Measurements from ENCODE around the gene NELFE.
"Not testable (repeated sequence)": the region's sequence is repeated elsewhere in the genome, so short reads cannot be mapped to it uniquely, and the experiment has no call there.

NELFE gene

DNA sequence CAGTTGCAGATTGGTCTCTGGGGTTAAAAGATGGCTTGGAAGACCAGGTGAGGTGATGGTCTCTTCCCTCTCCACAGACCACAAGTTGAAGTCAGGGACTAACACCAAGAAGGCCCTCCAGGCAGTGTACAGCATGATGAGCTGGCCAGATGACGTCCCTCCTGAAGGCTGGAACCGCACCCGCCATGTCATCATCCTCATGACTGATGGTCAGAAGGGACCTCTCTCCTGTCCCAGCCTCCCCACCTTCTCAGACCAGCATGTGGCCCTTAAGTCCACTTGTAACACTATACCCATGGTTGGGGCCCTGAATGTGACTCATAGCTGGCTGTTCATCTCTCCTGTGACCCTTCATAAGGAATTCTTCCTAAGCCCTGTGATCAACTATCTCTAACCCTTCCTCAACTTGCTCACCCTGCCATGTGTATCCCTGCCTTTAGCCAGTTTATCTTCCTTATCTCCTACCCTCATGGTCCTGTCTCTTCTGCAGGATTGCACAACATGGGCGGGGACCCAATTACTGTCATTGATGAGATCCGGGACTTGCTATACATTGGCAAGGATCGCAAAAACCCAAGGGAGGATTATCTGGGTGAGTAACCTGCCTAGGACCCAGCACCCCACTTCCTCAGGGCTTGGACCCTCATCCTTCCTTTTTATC is 9.9 kb downstream of the NELFE start:
- no peak for DNase-seq

DNA sequence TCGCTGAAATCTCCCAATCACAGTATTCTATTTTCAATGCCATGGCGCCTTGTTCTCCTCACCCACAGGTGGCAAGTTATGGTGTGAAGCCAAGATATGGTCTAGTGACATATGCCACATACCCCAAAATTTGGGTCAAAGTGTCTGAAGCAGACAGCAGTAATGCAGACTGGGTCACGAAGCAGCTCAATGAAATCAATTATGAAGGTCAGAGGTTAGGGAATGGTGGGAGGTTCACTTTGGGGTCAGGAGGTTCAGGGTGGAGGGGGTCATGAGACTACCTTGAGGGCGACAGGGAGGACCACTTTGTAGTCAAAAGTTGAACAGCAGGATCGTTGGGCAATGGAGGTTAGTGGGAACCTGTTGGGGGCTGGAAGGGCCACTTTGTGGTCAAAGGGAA is 10.5 kb downstream of the NELFE start:
- DNase-seq: no peak

DNA sequence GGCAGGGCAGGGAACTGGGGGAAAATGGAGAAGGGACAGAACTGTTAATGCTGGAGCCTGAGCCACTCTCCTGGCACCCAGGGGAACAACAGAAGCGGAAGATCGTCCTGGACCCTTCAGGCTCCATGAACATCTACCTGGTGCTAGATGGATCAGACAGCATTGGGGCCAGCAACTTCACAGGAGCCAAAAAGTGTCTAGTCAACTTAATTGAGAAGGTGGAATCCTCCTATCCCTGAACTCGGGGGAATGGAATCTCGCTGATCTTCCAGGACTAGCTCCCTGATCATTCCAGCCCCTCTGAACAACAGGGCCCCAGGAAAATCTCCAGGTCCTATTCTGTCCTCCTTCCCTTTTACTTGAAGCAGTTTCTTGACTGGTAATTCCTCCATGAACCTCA is 10.9 kb downstream of the NELFE start:
- DNase-seq: no peak

DNA sequence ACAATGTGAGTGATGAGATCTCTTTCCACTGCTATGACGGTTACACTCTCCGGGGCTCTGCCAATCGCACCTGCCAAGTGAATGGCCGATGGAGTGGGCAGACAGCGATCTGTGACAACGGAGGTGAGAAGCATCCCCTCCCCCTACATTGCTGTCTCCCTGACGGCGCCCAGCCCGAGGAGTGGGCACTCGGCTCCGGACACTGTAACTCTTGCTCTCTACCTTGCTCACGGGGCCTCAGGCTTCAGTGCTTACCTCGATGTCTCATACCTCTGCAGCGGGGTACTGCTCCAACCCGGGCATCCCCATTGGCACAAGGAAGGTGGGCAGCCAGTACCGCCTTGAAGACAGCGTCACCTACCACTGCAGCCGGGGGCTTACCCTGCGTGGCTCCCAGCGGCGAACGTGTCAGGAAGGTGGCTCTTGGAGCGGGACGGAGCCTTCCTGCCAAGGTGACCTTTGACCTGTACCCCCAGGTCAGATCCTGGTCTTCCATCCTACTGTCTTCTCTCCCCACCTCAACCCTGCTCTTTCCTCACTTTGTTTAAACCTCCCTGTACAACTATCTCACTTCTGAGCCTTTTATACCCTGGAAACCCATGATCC is 11.6 kb downstream of the NELFE start:
- no peak for DNase-seq

DNA sequence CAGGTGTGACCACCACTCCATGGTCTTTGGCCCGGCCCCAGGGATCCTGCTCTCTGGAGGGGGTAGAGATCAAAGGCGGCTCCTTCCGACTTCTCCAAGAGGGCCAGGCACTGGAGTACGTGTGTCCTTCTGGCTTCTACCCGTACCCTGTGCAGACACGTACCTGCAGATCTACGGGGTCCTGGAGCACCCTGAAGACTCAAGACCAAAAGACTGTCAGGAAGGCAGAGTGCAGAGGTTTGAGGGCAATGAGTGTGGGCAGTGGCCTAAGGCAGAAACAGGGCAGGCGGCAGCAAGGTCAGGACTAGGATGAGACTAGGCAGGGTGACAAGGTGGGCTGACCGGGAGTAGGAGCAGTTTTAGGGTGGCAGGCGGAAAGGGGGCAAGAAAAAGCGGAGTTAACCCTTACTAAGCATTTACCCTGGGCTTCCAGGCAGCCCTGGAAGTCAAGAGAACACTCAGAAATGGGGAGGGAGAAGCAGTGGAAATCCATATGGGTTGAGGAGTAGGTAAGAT is 12.3 kb downstream of the NELFE start:
- no peak for DNase-seq

DNA sequence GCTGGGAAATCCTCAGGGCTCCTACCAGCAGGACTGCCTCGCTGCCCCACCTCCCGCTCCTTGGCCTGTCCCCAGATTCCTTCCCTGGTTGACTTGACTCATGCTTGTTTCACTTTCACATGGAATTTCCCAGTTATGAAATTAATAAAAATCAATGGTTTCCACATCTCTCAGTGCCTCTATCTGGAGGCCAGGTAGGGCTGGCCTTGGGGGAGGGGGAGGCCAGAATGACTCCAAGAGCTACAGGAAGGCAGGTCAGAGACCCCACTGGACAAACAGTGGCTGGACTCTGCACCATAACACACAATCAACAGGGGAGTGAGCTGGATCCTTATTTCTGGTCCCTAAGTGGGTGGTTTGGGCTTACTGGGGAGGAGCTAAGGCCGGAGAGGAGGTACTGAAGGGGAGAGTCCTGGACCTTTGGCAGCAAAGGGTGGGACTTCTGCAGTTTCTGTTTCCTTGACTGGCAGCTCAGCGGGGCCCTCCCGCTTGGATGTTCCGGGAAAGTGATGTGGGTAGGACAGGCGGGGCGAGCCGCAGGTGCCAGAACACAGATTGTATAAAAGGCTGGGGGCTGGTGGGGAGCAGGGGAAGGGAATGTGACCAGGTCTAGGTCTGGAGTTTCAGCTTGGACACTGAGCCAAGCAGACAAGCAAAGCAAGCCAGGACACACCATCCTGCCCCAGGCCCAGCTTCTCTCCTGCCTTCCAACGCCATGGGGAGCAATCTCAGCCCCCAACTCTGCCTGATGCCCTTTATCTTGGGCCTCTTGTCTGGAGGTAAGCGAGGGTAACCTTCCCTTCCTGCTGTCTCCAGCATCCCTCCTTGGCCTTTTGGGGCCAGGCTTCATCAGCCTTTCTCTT is 13.0 kb downstream of the NELFE start, which contains the start of gene CFB:
Gene CFB (plus strand): TSS at position 589 of the 863 bp plus-strand sequence. CDS start 127 bp downstream, at position 716.
- no peak for DNase-seq

DNA sequence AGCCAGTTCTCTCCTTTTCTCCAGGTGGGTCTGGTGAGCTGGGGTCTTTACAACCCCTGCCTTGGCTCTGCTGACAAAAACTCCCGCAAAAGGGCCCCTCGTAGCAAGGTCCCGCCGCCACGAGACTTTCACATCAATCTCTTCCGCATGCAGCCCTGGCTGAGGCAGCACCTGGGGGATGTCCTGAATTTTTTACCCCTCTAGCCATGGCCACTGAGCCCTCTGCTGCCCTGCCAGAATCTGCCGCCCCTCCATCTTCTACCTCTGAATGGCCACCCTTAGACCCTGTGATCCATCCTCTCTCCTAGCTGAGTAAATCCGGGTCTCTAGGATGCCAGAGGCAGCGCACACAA is 13.6 kb downstream of the NELFE start:
- no peak for DNase-seq

DNA sequence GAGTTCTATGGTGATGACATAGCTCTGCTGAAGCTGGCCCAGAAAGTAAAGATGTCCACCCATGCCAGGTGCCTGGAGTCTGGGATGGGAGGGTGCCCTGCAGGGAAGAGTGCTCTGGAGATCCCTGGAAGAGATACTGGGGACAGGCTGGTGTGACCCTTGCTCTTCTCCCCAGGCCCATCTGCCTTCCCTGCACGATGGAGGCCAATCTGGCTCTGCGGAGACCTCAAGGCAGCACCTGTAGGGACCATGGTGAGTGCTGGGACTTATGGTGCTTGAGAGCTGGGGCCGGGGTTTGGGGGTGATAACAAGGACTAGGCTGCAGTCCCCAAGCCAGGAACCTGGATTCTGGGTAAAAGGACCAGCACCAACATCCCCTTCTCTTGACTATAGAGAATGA is 15.0 kb downstream of the NELFE start:
- DNase-seq: no peak

DNA sequence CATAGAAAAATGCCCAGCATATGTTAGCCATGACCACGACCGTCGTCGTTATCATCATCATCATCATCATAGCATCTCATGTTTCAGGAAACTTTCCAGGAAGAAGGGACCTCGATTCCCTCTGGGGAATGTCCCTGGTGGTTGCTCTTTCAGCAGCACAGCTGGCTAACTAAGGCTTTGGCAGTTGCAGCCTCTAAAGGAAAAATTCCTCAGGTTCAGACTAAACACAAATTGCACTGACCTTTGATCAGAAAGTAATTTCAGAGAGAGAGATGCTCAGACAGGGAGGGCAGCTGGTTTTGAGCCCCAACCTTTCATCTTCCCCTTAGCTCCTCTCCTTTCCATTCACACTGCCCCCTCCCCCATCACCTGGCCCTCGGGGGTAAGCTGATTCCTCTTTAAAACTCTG is 18.5 kb downstream of the NELFE start:
- no peak for DNase-seq

DNA sequence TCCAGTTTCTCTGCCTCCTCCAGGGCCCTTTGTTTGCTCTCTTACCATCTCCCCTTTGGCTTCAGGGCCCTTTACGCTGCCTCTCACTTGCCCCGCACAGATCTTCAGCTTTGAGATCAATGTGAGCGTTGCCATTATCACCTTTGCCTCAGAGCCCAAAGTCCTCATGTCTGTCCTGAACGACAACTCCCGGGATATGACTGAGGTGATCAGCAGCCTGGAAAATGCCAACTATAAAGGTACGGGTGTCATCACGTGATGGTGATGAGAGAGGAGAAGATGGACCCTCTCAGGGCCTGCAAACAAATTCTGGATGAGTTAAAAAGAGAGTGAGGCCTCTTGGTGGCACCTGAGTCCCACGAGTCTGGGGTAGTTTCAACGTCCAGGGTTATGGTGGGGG is 22.9 kb downstream of the NELFE start:
- DNase-seq: no peak

DNA sequence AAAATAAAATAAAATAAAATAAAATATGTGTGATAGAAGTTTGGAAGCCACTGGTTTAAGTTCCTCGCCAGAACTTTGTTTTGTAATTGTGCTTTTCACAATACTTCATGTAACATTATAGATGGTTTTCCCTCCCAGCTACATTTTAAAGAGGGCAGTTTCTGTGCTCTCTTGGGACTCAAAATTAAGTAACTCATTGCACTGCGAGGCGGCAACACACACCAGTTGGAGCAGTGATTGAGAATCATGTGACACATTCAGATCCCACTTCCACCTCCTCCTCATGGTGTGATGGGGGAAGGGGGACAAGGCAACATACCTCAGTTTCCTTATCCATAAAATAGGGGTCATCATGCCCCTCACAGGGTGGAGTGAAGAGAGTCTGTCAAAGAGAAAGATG is 23.8 kb downstream of the NELFE start:
- DNase-seq: no peak

DNA sequence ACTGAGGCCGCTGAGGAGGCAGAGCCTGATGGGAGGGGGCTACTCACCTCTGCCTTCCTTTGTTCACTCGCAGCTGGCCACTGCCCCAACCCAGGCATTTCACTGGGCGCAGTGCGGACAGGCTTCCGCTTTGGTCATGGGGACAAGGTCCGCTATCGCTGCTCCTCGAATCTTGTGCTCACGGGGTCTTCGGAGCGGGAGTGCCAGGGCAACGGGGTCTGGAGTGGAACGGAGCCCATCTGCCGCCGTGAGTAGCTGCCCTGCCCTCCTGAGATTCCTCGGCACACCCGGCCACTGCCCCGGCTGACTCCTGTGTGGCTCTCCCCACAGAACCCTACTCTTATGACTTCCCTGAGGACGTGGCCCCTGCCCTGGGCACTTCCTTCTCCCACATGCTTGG is 25.2 kb downstream of the NELFE start:
- DNase-seq: no peak

DNA sequence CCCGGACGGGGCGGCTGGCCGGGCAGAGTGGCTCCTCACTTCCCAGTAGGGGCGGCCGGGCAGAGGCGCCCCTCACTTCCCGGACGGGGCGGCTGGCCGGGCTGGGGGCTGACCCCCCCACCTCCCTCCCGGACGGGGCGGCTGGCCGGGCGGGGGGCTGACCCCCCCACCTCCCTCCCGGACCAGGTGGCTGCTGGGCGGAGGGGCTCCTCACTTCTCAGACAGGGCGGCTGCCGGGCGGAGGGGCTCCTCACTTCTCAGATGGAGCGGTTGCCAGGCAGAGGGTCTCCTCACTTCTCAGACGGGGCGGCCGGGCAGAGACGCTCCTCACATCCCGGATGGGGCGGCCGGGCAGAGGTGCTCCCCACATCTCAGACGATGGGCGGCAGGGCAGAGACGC is 26.6 kb downstream of the NELFE start:
- DNase-seq: not testable (repeated sequence)

DNA sequence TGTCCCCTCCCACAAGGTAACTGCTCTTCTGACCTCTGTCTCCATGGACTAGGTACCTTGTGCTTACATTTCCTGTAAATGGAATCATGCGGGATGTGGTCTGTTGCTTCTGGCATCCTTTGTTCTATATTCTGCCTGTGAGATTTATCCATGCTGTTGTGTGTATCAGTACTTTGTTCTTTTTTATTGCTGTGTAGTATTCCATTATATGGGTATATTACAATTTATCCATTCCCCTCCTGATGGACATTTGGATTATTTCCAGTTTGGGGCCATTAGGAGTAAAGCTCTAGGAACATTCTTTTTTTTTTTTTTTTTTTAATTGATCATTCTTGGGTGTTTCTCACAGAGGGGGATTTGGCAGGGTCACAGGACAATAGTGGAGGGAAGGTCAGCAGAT is 27.8 kb downstream of the NELFE start:
- no peak for DNase-seq

DNA sequence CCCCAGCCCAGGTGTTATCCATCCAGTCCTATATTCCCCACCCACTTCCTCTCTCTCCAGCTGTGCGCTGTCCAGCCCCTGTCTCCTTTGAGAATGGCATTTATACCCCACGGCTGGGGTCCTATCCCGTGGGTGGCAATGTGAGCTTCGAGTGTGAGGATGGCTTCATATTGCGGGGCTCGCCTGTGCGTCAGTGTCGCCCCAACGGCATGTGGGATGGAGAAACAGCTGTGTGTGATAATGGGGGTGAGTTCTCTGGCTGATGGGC is 30.2 kb downstream of the NELFE start:
- no peak for DNase-seq

DNA sequence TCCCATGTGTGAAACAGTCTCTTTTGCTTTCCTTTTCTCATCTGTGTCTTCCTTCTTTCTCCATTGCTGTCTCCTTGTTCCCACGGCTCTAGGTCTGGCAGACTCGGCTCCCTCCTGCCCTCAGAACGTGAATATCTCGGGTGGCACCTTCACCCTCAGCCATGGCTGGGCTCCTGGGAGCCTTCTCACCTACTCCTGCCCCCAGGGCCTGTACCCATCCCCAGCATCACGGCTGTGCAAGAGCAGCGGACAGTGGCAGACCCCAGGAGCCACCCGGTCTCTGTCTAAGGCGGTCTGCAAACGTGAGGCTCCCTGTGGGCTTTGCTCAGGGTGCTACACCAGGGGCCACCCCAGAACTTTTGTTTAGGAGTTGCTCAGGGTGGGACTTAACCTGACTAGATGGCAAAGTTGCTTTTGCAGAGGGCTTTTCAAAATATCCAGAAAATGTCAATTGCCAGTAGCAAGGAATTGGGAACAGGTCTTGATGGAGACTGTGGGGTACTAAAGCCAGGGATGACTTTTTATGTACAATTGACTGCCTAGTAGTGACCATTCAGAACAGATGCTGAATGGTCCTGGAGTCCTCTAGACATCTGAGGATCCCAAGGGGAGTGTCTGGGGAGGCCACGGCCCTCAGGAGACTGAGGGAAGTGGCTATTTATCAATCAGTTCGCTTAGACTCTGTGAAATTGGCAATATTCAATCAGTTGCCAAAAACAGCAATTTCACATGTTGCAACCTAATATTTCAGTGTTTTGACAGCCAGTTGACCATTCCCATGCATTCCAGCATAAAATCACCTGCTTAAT is 30.7 kb downstream of the NELFE start:
- DNase-seq: no peak

DNA sequence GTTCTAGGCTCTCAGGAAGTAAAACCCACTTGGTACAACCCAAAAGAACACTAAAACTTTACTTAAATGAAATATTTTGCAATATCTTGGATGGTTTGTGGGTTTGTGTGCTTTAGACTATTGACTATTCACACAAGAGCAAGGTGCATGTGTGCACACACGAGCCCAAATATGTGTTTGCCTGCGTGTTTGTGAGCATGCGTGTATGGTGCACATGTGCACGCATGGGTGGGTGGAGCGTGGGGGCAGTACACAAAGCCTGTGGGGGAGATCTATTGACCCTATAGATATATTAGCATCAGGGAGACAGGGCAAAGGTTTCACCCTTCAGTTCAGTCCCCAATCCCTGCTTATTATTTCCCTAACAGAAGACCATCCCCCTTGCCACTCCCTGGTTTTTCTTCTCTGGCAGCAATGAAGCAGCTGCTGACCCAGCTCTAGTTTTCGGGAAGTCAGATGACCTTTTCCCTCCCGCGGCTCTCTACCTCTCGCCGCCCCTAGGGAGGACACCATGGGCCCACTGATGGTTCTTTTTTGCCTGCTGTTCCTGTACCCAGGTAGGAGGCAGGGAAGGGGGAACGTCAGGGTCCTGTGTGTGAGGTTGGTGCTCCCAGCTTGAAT is 31.4 kb downstream of the NELFE start, which contains the start of gene C2:
Gene C2 (plus strand): TSS at position 476 of the 621 bp plus-strand sequence. CDS start 36 bp downstream, at position 512.
- DNase-seq: no peak

DNA sequence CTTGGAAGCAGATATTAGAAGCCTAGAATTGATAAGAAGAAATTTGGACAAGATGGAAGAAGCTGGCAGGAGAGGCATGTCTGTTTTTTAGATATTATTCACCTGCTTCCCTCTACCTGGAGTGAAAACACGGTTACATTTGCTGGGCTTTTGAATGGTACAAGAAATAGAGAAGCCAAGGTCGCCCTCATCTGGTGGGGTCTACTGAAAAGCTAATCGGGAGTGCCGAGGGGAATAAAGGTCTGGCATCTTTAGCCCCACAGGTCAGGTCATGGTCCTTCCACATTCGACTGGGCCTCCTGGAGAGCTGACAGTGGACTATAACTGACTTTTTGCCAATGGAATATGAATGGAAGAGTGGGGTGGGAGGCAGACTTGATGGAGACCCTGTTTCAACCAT is 35.8 kb downstream of the NELFE start:
- no peak for DNase-seq

DNA sequence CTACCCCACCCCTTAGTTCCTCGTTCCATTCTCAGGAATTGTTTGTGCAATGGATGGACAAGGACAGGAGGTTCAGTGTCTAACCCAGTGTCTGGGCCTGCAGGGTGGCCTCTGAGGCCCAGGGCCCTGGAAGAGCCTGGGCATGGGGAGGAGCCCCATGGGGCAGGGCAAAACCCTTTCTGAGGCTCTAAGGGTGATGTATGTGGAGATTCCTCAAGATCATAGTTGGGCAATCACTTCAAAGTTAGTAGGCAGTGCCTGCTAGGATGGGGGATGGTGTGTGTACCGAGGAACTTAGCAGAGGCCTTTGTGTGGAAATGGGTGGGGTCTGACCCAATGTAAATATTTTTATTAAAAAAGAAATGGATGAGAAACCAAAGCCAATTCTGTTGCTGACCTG is 38.0 kb downstream of the NELFE start:
- no peak for DNase-seq

DNA sequence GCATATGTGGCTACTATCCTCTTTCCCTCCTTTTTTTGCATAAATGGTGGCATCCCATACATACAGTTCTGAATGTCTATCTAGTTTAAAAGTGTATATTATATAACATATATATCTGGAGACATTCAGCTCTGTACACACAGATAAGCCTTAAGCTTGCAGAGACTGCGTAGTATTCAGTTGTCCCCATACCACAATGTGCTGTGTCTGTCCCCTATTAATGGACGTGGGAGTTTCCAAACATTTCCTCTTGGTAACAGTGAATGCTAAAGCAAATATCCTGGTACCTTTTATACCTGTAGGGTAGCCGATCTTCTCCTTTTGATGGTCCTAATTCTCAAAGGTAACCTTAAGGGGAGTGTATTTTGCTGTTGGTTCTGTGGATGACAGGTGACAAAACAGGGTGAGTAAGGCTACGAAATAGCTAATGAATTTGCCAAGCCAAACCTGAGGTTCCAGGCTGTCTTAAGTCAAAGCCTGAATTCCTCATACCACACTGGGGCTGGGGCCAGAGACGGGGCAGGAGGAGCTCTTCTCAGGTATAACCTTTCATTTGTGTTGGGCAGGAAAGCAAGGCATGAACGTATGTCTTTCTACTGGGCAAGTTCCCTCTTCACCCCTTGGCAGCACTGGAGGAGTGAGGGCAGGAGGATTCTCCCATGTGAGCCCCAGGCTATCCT is 39.0 kb downstream of the NELFE start:
- DNase-seq: no peak

DNA sequence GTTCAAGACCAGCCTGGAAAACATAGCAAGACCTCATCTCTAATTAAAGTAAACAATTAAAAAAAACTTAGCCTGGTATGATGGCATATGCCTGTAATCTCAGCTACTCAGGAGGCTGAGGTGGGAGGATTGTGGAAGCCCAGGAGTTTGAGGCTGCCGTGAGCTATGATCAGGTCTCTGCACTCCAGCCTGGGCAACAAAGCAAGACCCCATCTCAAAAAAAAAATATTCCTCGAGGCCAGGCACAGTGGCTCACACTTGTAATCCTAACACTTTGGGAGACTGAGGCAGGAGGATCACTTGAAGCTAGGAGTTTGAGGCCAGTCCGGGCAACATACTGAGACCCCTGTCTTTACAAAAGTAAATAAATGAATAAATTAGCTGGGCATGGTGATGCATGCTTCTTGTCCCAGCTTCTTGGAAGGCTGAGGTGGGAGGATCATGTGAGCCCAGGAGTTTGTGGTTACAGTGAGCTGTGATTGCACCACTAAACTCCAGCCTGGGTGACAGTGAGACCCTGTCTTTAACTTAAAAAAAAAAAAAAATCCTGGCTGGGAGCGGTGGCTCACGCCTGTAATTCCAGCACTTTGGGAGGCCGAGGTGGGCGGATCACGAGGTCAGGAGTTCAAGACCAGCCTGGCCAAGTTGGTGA is 40.6 kb downstream of the NELFE start:
- DNase-seq: no peak

DNA sequence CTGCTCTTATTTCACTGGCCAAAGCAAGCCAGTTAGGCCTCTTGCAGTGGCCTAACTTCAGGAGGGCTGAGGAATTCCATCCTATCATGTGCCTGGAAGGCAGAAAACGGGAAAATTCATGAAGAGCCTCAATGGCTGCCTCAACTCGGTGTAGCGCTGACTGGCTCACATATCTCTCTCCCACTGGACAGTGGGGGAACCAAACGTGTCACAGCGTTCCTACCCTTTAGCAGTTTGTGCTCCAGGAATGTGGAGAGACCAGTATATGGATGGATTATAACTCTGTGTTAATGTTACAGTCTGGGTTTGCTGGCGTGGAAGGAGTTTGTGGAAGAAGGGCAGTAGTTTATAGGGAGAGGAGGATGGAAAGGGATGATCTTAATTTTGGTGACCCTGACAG is 43.0 kb downstream of the NELFE start:
- no peak for DNase-seq

Data from NCI-H1105 (cell line).